Testis (tissue), 2 donors: ENCODE results near the gene EPHA4.

Experiments used
- CTCF ChIP-seq, 3 experiments: fragments of 450-650 bp in 2 of 3; fragments of 200-600 bp in 1 of 3; sonication (generic) in 1 of 3; IDR thresholded peaks; one replicate each; pipeline ENCODE4 v1.5.1; 2016 to 2019; ENCODE audit warnings: antibody characterized with exemption in 3 of 3, mild to moderate bottlenecking in 2 of 3, moderate library complexity in 1 of 3
- POLR2A ChIP-seq: fragments of 450-650 bp; IDR thresholded peaks from one replicate; pipeline ENCODE4 v1.6.1; 2017; ENCODE audit warnings: antibody characterized with exemption, mild to moderate bottlenecking, moderate library complexity

DNA sequence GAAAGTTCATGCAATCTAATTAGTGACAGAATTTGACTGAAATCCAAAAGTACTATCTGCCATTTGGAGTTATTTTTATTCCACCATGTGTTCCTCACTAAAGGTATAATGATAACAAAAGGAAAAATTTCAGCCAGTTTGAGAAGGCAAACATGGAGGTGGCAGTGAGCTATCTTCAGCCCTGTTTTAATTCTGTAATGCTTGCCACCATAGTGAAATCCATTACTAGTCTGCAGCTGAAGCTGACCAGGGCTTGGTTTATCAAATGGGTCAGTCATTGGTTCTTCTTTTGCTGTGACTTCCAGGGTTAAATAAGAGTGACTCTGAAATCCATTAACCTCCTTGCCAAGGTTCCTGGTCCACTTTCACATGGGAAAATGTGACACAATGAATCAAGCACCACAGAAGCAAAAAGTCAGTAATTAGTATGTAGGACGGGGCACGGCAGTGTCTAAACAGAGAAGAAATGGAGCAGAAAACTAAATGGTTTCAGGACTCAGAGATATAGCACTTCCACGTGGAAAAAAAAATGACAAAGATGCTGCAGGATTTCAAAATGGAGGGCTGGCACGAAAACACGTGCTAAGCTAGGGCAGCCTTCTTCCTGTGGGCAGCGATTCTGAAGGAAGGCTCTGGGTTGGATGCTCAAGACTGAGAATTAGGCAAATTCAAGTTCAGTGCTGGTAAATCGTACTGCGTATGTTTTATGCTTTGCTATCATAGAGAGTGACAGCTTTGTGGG, 87.2 kb downstream of the EPHA4 start:
- no peak for TF ChIP-seq POLR2A
- no peak for TF ChIP-seq CTCF (IDR thresholded peaks at IDR 0.05)
